NCI-H2171 (cell line): ENCODE measurements around the gene SYNGR2.

ENCODE experiments used
- DNase-seq: peaks from one replicate; lab custom pipeline; 2025; lab: John Stamatoyannopoulos, UW

Gene SYNGR2

GRCh38 chr17:78143214-78144146 lies 24.9 kb upstream of the SYNGR2 start:
- no peak for DNase-seq

GRCh38 chr17:78144147-78144719 lies 24.1 kb upstream of the SYNGR2 start:
- no peak for DNase-seq

- no peak for DNase-seq
Measured at GRCh38 chr17:78144736-78145641, 23.4 kb upstream of the SYNGR2 start.

GRCh38 chr17:78146471-78146869 lies 21.9 kb upstream of the SYNGR2 start:
- no peak for DNase-seq

GRCh38 chr17:78146881-78147280 lies 21.5 kb upstream of the SYNGR2 start:
- DNase-seq, result no peak

GRCh38 chr17:78147315-78147998 lies 20.9 kb upstream of the SYNGR2 start:
- DNase-seq, result no peak

GRCh38 chr17:78148286-78149016 lies 19.9 kb upstream of the SYNGR2 start:
- no peak for DNase-seq

- no peak for DNase-seq
Measured at GRCh38 chr17:78151514-78152008, 16.8 kb upstream of the SYNGR2 start.

GRCh38 chr17:78154903-78155811 lies 13.2 kb upstream of the SYNGR2 start:
- no peak for DNase-seq

GRCh38 chr17:78159575-78160158 lies 8.7 kb upstream of the SYNGR2 start:
- DNase-seq, result no peak

- DNase-seq, result no peak
Measured at GRCh38 chr17:78163881-78164747, 4.3 kb upstream of the SYNGR2 start.

- DNase-seq, result no peak
Measured at GRCh38 chr17:78164748-78165607, 3.4 kb upstream of the SYNGR2 start.

GRCh38 chr17:78166416-78166815 lies 2.0 kb upstream of the SYNGR2 start:
- DNase-seq, result peak; percentile 73

GRCh38 chr17:78168903-78169793 lies 767 bp downstream of the SYNGR2 start:
- DNase-seq, result peak; percentile 15

- no peak for DNase-seq
Measured at GRCh38 chr17:78170692-78171590, 2.6 kb downstream of the SYNGR2 start.
